A549 (cell line): ENCODE data around the gene AIG1.

Source experiments
- EP300 ChIP-seq, 2 experiments: fragments of >200 bp; sonication (Bioruptor Twin); formaldehyde crosslinking; IDR thresholded peaks; 2 replicates in 1 of 2; 3 replicates in 1 of 2; pipeline ENCODE4 v1.6.1; 2016 to 2017
- JUNB ChIP-seq: fragments of >200 bp; sonication (Bioruptor Twin); formaldehyde crosslinking; IDR thresholded peaks from 2 replicates; pipeline ENCODE4 v1.6.1; 2016
- POLR2A ChIP-seq: IDR thresholded peaks from 2 replicates; pipeline ENCODE4 v1.6.1; 2012; ENCODE audit warnings: mild to moderate bottlenecking, low read length
- TF ChIP-seq, protein P1 (sequence below): fragments of 150-350 bp; IDR thresholded peaks from 2 replicates; pipeline ENCODE4 v1.6.1; 2014; ENCODE audit warnings: low read depth, mild to moderate bottlenecking, low read length

DNA sequence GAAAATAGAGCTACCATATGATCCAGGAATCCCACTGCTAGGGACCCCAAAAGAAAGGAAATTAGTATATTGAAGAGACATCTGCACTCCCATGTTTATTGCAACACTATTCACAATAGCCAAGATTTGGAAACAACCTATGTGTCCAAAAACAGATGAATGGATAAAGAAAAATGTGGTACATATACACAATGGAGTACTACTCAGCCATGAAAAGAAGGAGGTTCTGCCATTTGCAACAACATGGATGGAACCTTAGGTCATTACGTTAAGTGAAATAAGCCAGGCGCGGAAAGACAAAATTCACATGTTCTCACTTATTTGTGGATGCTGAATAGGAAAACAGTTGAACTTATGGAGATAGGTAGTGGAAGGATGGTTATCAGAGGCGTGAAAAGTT, 252.5 kb downstream of the AIG1 start:
- no peak for TF ChIP-seq EP300 (IDR thresholded peaks at IDR 0.05)
- TF ChIP-seq, protein P1, sequence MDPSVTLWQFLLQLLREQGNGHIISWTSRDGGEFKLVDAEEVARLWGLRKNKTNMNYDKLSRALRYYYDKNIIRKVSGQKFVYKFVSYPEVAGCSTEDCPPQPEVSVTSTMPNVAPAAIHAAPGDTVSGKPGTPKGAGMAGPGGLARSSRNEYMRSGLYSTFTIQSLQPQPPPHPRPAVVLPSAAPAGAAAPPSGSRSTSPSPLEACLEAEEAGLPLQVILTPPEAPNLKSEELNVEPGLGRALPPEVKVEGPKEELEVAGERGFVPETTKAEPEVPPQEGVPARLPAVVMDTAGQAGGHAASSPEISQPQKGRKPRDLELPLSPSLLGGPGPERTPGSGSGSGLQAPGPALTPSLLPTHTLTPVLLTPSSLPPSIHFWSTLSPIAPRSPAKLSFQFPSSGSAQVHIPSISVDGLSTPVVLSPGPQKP = no peak
- no peak for TF ChIP-seq JUNB
- TF ChIP-seq POLR2A = no peak
